Measurements from ENCODE around the gene BMP5. TPM values are rescaled to one million over a fixed set of nuclear protein-coding genes. Genes with fewer than 3 reads are reported as not detected.

BMP5 gene
- total RNA-seq, 1 experiment from 2014 or later: 0.10 TPM

GRCh38 chr6:55811074-55811473, 64.3 kb downstream of the BMP5 start:
- no peak for DNase-seq
- Histone ChIP-seq H3K27me3 (ENCODE audit: control insufficient read depth, insufficient read depth, low read length) (no peaks in the 10 kb centered on the region), H3K4me3 (ENCODE audit: insufficient read depth, low read depth, low read length) (no peak overlapping the region), H3K36me3 (replicated peaks; ENCODE audit: control insufficient read depth, insufficient read depth, low read length) (no peaks in the 10 kb centered on the region)

GRCh38 chr6:55802259-55802658, 73.1 kb downstream of the BMP5 start:
- H3K36me3 ChIP-seq (replicated peaks; ENCODE audit: control insufficient read depth, insufficient read depth, low read length): no peaks in the 10 kb centered on the region
- DNase-seq: no peak
- H3K27me3 ChIP-seq (ENCODE audit: control insufficient read depth, insufficient read depth, low read length): no peaks in the 10 kb centered on the region

GRCh38 chr6:55798571-55798970, 76.8 kb downstream of the BMP5 start:
- H3K27me3 ChIP-seq (ENCODE audit: control insufficient read depth, insufficient read depth, low read length): no peaks in the 10 kb centered on the region

More at GRCh38 chr6:55802259-55802658, 73.1 kb downstream of the BMP5 start:
- H3K4me3 ChIP-seq (ENCODE audit: insufficient read depth, low read depth, low read length): no peak overlapping the region

DNA sequence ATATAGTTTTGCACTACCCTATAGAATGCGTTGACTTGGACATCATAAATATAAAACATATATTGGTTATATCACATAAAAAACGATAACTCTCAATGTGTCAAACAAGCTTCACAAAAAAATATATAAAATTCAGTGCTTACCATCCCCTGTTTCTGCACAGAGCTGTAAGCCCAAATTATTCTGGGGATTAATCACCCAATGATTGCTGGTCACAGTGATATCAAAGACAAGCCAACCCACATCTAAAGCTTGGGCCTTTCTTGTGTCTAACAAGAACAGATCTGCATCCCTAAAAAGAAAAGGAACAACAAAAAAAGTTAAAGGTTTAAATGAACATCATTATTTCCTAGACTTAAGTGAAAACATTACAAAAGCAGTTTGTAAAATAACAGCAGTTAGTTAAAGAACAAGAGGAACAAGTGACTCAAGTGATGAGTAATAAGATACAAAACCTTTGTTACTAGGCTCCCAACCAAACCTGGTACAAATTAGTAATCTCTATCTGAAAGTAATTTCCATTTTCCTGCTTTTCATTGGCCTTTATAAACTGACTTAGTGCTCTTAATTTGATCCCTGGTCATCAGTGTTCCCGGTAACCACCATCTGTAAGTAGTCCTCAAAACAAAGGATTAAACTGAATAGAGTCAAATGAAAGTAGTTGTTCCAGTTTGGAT, 81.1 kb downstream of the BMP5 start:
- Histone ChIP-seq H3K36me3 (replicated peaks; ENCODE audit: control insufficient read depth, insufficient read depth, low read length) (no peaks in the 10 kb centered on the region), H3K27me3 (ENCODE audit: control insufficient read depth, insufficient read depth, low read length) (no peaks in the 10 kb centered on the region), H3K4me3 (ENCODE audit: insufficient read depth, low read depth, low read length) (no peak overlapping the region)
- no peak for DNase-seq

More at GRCh38 chr6:55798571-55798970, 76.8 kb downstream of the BMP5 start:
- no peak for DNase-seq
- H3K36me3 ChIP-seq (replicated peaks; ENCODE audit: control insufficient read depth, insufficient read depth, low read length): no peaks in the 10 kb centered on the region
- H3K4me3 ChIP-seq (ENCODE audit: insufficient read depth, low read depth, low read length): no peak overlapping the region

DNA sequence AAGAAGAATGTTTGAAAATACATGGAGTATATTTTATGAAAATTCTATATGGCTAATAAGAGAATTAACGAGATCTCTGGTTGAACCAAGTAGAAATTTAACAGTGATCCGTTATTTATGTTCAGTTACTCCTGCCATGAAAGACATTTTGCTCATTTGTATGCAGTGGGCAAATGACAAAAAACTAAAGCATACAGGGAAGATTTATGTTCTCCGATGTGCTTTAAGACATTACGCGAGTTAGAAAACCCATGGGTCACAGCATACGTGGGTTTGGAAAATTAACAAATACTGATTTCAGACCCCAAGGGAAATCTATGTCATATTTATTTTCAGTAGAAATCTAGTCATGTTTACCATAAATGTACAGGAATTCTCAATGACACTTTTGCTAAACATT, 90.1 kb downstream of the BMP5 start:
- no peak overlapping the region for H3K4me3 ChIP-seq (ENCODE audit: insufficient read depth, low read depth, low read length)
- DNase-seq: no peak
- no peaks in the 10 kb centered on the region for H3K36me3 ChIP-seq (replicated peaks; ENCODE audit: control insufficient read depth, insufficient read depth, low read length)
- H3K27me3 ChIP-seq (ENCODE audit: control insufficient read depth, insufficient read depth, low read length): no peaks in the 10 kb centered on the region

- DNase-seq: no peak
- no peaks in the 10 kb centered on the region for H3K27me3 ChIP-seq (ENCODE audit: control insufficient read depth, insufficient read depth, low read length)
- H3K4me3 ChIP-seq (ENCODE audit: insufficient read depth, low read depth, low read length): no peak overlapping the region
- H3K36me3 ChIP-seq (replicated peaks; ENCODE audit: control insufficient read depth, insufficient read depth, low read length): no peaks in the 10 kb centered on the region
Measured at GRCh38 chr6:55782275-55782674, 93.1 kb downstream of the BMP5 start.

GRCh38 chr6:55778705-55779104, 96.7 kb downstream of the BMP5 start:
- Histone ChIP-seq H3K36me3 (replicated peaks; ENCODE audit: control insufficient read depth, insufficient read depth, low read length) (no peaks in the 10 kb centered on the region), H3K4me3 (ENCODE audit: insufficient read depth, low read depth, low read length) (no peak overlapping the region), H3K27me3 (ENCODE audit: control insufficient read depth, insufficient read depth, low read length) (no peaks in the 10 kb centered on the region)
- no peak for DNase-seq

DNA sequence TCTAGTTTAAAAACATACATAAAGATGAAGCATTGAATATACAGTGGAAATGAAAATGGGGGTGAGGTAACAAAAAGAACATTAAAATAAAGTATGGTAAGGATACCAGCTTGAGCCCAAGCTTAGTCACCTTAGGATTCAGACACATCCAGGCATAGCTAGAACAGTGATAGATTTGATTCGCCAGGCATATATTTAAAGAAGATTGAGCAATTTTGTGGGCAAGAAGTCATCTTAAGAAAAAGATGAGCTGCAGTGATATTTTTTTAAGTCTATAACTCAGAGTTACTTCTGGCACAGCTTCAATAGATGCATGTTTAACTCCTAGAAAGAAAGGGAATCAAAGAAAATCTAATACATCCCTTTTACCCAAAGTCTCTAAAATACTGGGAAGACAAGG, 97.9 kb downstream of the BMP5 start:
- Histone ChIP-seq H3K36me3 (replicated peaks; ENCODE audit: control insufficient read depth, insufficient read depth, low read length) (no peaks in the 10 kb centered on the region), H3K27me3 (ENCODE audit: control insufficient read depth, insufficient read depth, low read length) (no peaks in the 10 kb centered on the region), H3K4me3 (ENCODE audit: insufficient read depth, low read depth, low read length) (no peak overlapping the region)
- DNase-seq: no peak

GRCh38 chr6:55776113-55776512, 99.3 kb downstream of the BMP5 start:
- Histone ChIP-seq H3K27me3 (ENCODE audit: control insufficient read depth, insufficient read depth, low read length) (no peaks in the 10 kb centered on the region), H3K36me3 (replicated peaks; ENCODE audit: control insufficient read depth, insufficient read depth, low read length) (no peaks in the 10 kb centered on the region), H3K4me3 (ENCODE audit: insufficient read depth, low read depth, low read length) (no peak overlapping the region)
- DNase-seq: no peak

DNA sequence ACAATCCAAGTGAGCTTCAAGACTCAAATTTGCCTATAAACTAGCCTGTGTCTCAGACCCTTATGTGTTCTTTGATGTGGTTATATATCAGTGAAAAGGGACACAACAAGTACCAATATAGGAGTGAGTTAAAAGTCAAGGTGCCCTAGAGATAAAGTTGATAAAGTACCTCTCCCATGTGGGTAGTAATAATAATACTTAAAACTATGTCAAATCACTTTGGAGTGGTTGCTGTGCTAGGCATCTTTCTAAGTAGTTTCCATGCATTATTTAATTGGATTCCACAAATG, 100.4 kb downstream of the BMP5 start:
- no peak for DNase-seq
- Histone ChIP-seq H3K4me3 (ENCODE audit: insufficient read depth, low read depth, low read length) (no peak overlapping the region), H3K36me3 (replicated peaks; ENCODE audit: control insufficient read depth, insufficient read depth, low read length) (no peaks in the 10 kb centered on the region)

GRCh38 chr6:55774286-55775028, 100.9 kb downstream of the BMP5 start:
- H3K36me3 ChIP-seq (replicated peaks; ENCODE audit: control insufficient read depth, insufficient read depth, low read length): no peaks in the 10 kb centered on the region

More for the DNA sequence above, 100.4 kb downstream of the BMP5 start:
- H3K27me3 ChIP-seq (ENCODE audit: control insufficient read depth, insufficient read depth, low read length): no peaks in the 10 kb centered on the region

DNA sequence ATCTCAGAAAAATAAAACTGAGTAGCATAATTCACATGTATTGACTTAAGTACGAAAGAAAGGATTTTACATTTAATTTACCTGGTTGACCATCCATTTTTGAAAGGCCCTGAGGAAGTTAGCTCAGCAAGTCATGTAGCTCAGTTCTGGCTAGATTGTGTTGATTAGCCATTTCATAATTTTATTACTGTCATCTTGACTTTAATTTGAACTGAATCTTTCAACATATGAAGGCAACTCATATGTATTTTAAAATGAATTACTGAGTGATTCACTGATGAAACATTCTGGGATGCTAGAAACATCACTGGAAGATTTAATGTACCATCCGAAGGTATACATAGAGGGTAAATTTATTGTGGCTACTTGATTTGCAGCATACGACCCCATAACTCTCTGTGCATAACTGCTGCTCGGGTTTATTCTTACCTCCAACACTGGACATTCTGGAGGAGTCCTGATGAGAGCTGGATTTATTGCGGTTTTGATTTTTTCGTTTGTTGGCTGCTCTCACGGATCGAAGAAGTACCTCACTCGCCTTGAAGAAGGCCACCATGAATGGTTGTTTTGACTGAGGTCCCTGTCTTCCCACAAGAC, 101.7 kb downstream of the BMP5 start:
- Histone ChIP-seq H3K36me3 (replicated peaks; ENCODE audit: control insufficient read depth, insufficient read depth, low read length) (no peaks in the 10 kb centered on the region), H3K27me3 (ENCODE audit: control insufficient read depth, insufficient read depth, low read length) (no peaks in the 10 kb centered on the region), H3K4me3 (ENCODE audit: insufficient read depth, low read depth, low read length) (no peak overlapping the region)
- no peak for DNase-seq

More at GRCh38 chr6:55774286-55775028, 100.9 kb downstream of the BMP5 start:
- Histone ChIP-seq H3K4me3 (ENCODE audit: insufficient read depth, low read depth, low read length) (no peak overlapping the region), H3K27me3 (ENCODE audit: control insufficient read depth, insufficient read depth, low read length) (no peaks in the 10 kb centered on the region)
- no peak for DNase-seq

- Histone ChIP-seq H3K27me3 (ENCODE audit: control insufficient read depth, insufficient read depth, low read length) (no peaks in the 10 kb centered on the region), H3K4me3 (ENCODE audit: insufficient read depth, low read depth, low read length) (no peak overlapping the region), H3K36me3 (replicated peaks; ENCODE audit: control insufficient read depth, insufficient read depth, low read length) (no peaks in the 10 kb centered on the region)
- no peak for DNase-seq
Measured at GRCh38 chr6:55772730-55773129, 102.7 kb downstream of the BMP5 start.

- Histone ChIP-seq H3K27me3 (ENCODE audit: control insufficient read depth, insufficient read depth, low read length) (no peaks in the 10 kb centered on the region), H3K4me3 (ENCODE audit: insufficient read depth, low read depth, low read length) (no peak overlapping the region), H3K36me3 (replicated peaks; ENCODE audit: control insufficient read depth, insufficient read depth, low read length) (no peaks in the 10 kb centered on the region)
- no peak for DNase-seq
Measured at GRCh38 chr6:55759536-55759935, 115.9 kb downstream of the BMP5 start.

Data from H7 (cell line).